OCI-LY7 (cell line): ENCODE measurements around the gene USP48. TPM values are rescaled to one million over a fixed set of nuclear protein-coding genes. Genes with fewer than 3 reads are reported as not detected.

Experiments
- BruUV-seq: library from RNA; stranded (reverse); fragments of 400-500 nt; replicated peaks from 2 replicates; lab custom pipeline; 2021; lab: Mats Ljungman, UMichigan
- CTCF ChIA-PET: fragments of 300-600 bp; sonication (Branson Sonifier 250); formaldehyde crosslinking; loops from one replicate; lab custom pipeline; 2022; ENCODE audit warnings: antibody characterized with exemption; ENCODE audit not compliant: unreplicated experiment; lab: Charles Lee
- POLR2A ChIA-PET: fragments of 300-600 bp; sonication (Branson Sonifier 250); formaldehyde crosslinking; loops from one replicate; lab custom pipeline; 2022; ENCODE audit warnings: antibody characterized with exemption; lab: Charles Lee
- DNase-seq: peaks from one replicate; pipeline ENCODE4 v3.0.0-alpha.2; 2015; ENCODE audit warnings: low spot score
- H2AFZ ChIP-seq: fragments of 200-600 bp; sonication (generic), shearing (Covaris generic); 2 replicates; pipeline ENCODE4 v1.6.1; 2014; ENCODE audit warnings: mild to moderate bottlenecking, antibody characterized with exemption, low read length, moderate library complexity
- H3K27ac ChIP-seq: fragments of 200-600 bp; sonication (generic); 2 replicates; pipeline ENCODE4 v1.5.1; 2014; ENCODE audit warnings: mixed run types, low read depth, mild to moderate bottlenecking, moderate library complexity, low read length, inconsistent platforms; ENCODE audit not compliant: poor library complexity, severe bottlenecking
- H3K36me3 ChIP-seq: fragments of 200-600 bp; sonication (generic); 2 replicates; pipeline ENCODE4 v1.6.1; 2014; ENCODE audit warnings: mild to moderate bottlenecking, antibody characterized with exemption, low read length, moderate library complexity, mixed read lengths; ENCODE audit not compliant: insufficient read depth
- H3K4me1 ChIP-seq: fragments of 200-600 bp; sonication (generic); 2 replicates; pipeline ENCODE4 v1.5.1; 2014; ENCODE audit warnings: mild to moderate bottlenecking, low read length; ENCODE audit not compliant: insufficient read depth, poor library complexity, severe bottlenecking
- H3K4me2 ChIP-seq: fragments of 200-600 bp; sonication (generic); 2 replicates; pipeline ENCODE4 v1.6.1; 2014; ENCODE audit warnings: mild to moderate bottlenecking, low read length
- H3K4me3 ChIP-seq: fragments of 200-600 bp; sonication (generic); 2 replicates; pipeline ENCODE4 v1.5.1; 2014; ENCODE audit warnings: mild to moderate bottlenecking, low read depth, low read length; ENCODE audit not compliant: poor library complexity, severe bottlenecking
- H3K79me2 ChIP-seq: fragments of 200-600 bp; sonication (generic); 2 replicates; pipeline ENCODE4 v1.6.1; 2016; ENCODE audit warnings: low read depth, mild to moderate bottlenecking, low read length, moderate library complexity, mixed read lengths; ENCODE audit not compliant: insufficient read depth
- H3K9me2 ChIP-seq: fragments of 200-600 bp; sonication (generic); 2 replicates; pipeline ENCODE4 v1.6.1; 2016; ENCODE audit warnings: mild to moderate bottlenecking, low read length, mixed read lengths; ENCODE audit not compliant: insufficient read depth
- H3K9me3 ChIP-seq: fragments of 200-600 bp; sonication (generic); 2 replicates; pipeline ENCODE4 v1.6.1; 2014; ENCODE audit warnings: mild to moderate bottlenecking, mixed run types, low read length, mixed read lengths
- H4K20me1 ChIP-seq: fragments of 200-600 bp; sonication (generic); 2 replicates; pipeline ENCODE4 v1.6.1; 2014; ENCODE audit warnings: mild to moderate bottlenecking, antibody characterized with exemption, low read length, moderate library complexity, mixed read lengths; ENCODE audit not compliant: insufficient read depth
- CTCF ChIP-seq: fragments of 200-600 bp; sonication (generic); conservative IDR thresholded peaks from 2 replicates; pipeline ENCODE4 v1.5.1; 2014; ENCODE audit warnings: mild to moderate bottlenecking, antibody characterized with exemption, low read length, moderate library complexity, mixed read lengths
- EZH2phosphoT487 ChIP-seq: fragments of 200-600 bp; sonication (generic); IDR thresholded peaks from 2 replicates; pipeline ENCODE4 v1.6.1; 2018; ENCODE audit warnings: low read depth, borderline replicate concordance, mild to moderate bottlenecking, mixed run types, antibody characterized with exemption, low read length, moderate library complexity, mixed read lengths
- intact Hi-C: fragments of 100-400 bp; cut with micrococcal nuclease; formaldehyde crosslinking; loops from one replicate; pipeline ENCODE4 v1.10.0; 2022; ENCODE audit not compliant: unreplicated experiment
- total RNA-seq, 2 experiments: library from RNA; depleted of rRNA in 1 of 2; stranded (reverse); fragments of >200 nt in 1 of 2; shearing (Covaris generic) in 1 of 2; gene quantifications; 2 replicates each; pipeline ENCODE4 v1.2.3, GENCODE V29; 2014 to 2022

Gene USP48
- total RNA-seq, 2 experiments from 2014 or later: 45.0 to 98.3 TPM

GRCh38 chr1:21795075-21795474, 12.1 kb upstream of the USP48 start:
- ChIA-PET POLR2A (no interaction called here), CTCF (no interaction called here)
- no TSS peak for BruUV-seq

DNA sequence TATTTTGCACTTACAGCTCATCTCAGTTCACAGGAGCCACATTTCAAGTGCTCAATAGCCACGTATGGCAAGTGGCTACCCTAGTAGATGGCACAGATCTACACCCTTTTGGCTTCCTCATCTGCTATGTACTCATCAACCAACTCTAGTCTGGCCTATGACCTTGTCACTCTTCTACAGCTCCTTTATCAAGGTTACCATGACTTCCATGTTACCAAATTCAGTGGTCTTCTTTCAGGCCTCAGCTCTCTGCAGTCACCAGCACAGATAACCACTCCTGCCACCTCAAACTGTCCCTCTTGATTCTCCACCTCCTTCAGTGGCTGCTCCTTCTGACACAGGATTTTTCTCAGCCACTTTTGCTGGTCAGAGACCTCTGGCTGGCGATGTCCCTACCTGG, 11.7 kb upstream of the USP48 start:
- Histone ChIP-seq H3K4me2 (no peak overlapping the region), H4K20me1 (no peaks in the 10 kb centered on the region), H2AFZ (no peak overlapping the region), H3K36me3 (no peaks in the 10 kb centered on the region), H3K9me3 (peaks cover 10% of the 10 kb centered on the region; the same call in 1 of the 2 replicates), H3K79me2 (no peaks in the 10 kb centered on the region), H3K9me2 (no peaks in the 10 kb centered on the region), H3K4me1 (no peaks in the 10 kb centered on the region), H3K27ac (no peak overlapping the region), H3K4me3 (no peak overlapping the region)
- BruUV-seq: no TSS peak
- CTCF ChIA-PET: no interaction called here
- intact Hi-C loops: no loop called here
- no peak for DNase-seq
- POLR2A ChIA-PET: no interaction called here
- TF ChIP-seq CTCF (no peak), EZH2phosphoT487 (no peak)

More at GRCh38 chr1:21795075-21795474, 12.1 kb upstream of the USP48 start:
- DNase-seq: no peak
- Histone ChIP-seq H4K20me1 (no peaks in the 10 kb centered on the region), H3K9me2 (no peaks in the 10 kb centered on the region), H3K27ac (no peak overlapping the region), H3K79me2 (no peaks in the 10 kb centered on the region), H3K4me2 (no peak overlapping the region), H3K9me3 (peaks cover 10% of the 10 kb centered on the region; the same call in 1 of the 2 replicates), H3K4me1 (no peaks in the 10 kb centered on the region), H3K4me3 (no peak overlapping the region), H2AFZ (no peak overlapping the region), H3K36me3 (no peaks in the 10 kb centered on the region)
- TF ChIP-seq EZH2phosphoT487 (no peak), CTCF (no peak)
- intact Hi-C loops: no loop called here

DNA sequence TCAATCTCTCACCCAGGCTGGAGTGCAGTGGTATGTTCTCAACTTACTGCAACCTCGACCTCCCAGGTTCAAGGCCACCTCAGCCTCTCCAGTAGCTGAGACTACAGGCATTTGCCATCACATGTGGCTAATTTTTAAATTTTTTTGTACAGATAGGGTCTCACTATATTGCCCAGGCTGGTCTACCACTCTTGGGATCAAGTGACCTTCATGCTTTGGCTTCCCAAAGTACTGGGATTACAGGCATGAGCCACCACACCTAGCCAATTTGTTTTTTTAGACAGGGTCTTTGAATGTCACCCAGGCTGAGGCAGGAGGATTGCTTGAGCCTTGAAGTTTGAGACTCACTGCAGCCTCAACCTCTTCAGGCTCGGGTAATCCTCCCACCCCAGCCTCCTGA, 10.2 kb upstream of the USP48 start:
- Histone ChIP-seq H3K27ac (no peak overlapping the region), H3K4me3 (no peak overlapping the region), H3K79me2 (no peaks in the 10 kb centered on the region), H3K4me1 (no peaks in the 10 kb centered on the region), H3K9me3 (peaks cover 10% of the 10 kb centered on the region; the same call in 1 of the 2 replicates), H2AFZ (no peak overlapping the region), H3K36me3 (no peaks in the 10 kb centered on the region), H3K9me2 (no peaks in the 10 kb centered on the region), H4K20me1 (no peaks in the 10 kb centered on the region), H3K4me2 (no peak overlapping the region)
- CTCF ChIA-PET: no interaction called here
- no TSS peak for BruUV-seq
- POLR2A ChIA-PET: no interaction called here
- DNase-seq: no peak
- TF ChIP-seq EZH2phosphoT487 (no peak), CTCF (no peak)
- intact Hi-C loops: no loop called here
